Femur (tissue), 1 donor: ENCODE data around the gene TPST1.
"Not testable (repeated sequence)": the region's sequence is repeated elsewhere in the genome, so short reads cannot be mapped to it uniquely, and the experiment has no call there.

Experiments used
- DNase-seq: peaks from one replicate; pipeline ENCODE4 v3.0.0-alpha.2; 2017

The TPST1 gene

DNA sequence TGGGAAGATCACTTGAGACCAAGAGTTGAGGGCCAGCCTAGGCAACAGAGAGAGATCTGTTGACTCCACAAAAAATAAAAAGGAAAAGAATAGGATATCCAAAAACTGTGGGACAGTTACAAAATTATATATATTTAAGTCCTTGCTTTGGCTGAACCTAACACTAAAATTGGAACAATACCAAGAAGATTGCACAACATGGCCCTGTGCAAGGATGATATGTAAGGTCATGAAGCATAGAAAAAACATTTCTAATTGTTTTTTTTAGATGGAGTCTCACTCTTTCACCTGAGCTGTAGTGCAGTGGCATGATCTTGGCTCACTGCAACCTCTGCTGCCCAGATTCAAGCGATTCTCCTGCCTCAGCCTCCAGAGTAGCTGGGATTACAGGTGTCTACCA lies 139.0 kb downstream of the TPST1 start:
- DNase-seq = no peak

DNA sequence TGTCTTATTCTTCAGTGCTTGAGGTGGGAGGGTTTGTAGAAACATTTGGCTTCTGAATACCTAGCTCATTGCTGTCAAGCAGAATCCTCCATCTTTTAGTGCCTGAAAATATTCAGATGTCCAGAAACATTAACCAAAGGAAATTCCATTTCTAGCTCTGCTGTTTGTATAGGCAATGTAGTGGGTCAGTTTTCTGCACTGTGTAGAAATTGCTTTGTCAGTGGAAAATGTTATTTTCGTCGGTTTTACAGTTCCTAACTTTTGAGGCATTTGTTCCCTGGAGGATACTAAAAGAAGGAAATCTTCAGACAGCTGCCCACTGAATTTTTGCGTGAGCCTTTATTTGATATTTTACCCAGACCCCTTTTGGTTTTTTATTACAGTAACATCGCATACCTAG lies 143.4 kb downstream of the TPST1 start:
- no peak for DNase-seq

GRCh38 chr7:66348959-66349358 lies 143.8 kb downstream of the TPST1 start:
- DNase-seq = no peak

- no peak for DNase-seq
Observed at GRCh38 chr7:66352071-66352470, 146.9 kb downstream of the TPST1 start.

DNA sequence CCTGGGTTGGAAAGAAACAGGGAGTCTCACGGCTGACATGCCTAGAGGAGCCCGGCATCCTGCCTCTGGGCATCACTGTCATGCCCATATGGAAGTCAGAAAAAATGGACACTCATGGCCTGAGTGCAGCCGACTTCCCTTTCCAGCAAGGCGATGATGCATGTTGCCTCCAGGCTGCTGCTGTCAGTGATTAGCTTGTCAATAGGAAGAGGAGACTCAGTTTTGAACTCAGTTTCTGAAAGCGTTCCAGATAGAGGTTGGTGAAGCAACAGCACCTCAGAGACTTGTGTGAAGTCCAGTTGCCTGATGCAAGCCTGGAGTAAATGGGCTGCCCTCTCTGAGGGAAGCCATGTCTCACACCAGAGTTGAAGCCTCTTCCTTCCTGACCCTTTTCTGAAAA lies 148.4 kb downstream of the TPST1 start:
- no peak for DNase-seq

GRCh38 chr7:66355756-66356155 lies 150.6 kb downstream of the TPST1 start:
- DNase-seq = no peak

DNA sequence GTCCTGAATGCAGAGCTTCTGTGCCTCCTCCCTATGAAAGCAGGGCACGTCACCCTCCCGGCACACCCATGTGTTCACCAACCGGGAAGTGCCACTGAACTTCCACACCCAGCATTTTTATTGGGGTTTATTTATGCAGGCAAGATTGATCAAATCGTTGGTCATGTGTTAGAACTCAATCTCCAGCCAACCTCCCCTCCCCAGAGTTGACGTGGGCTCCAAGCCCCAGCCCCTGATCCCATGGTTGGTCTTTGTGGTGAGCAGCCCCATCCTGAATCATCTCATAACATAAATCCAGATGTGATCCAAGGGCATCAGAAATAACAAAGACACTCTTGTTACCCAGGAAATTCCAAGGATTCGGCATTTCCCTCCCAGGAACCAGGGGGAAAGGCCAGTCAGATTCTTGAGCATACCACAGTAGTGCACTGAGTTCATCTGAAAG lies 151.2 kb downstream of the TPST1 start:
- DNase-seq = no peak

GRCh38 chr7:66357087-66357486 lies 152.0 kb downstream of the TPST1 start:
- DNase-seq = no peak

GRCh38 chr7:66359656-66360211 lies 154.6 kb downstream of the TPST1 start:
- peak; percentile 46 for DNase-seq

DNA sequence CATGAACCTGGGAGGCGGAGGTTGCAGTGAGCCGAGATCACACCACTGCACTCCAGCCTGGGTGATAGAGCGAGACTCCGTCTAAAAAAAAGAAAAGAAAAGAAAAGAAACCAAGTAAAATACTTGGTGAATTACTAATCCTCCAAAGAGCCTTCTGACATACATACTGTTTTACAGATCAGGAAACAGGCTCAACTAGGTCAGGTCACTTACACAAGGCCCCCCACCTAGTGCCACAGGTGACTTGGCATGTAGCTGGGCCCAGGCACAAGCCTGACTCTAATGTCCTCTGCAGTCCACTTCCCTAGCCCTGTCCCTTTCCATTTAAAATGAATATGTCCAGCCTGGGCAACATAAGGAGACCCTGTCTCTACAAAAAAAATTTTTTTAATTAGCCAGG lies 157.0 kb downstream of the TPST1 start:
- DNase-seq = no peak

- DNase-seq = no peak
Observed at GRCh38 chr7:66363635-66364034, 158.5 kb downstream of the TPST1 start.

GRCh38 chr7:66365031-66365430 lies 159.9 kb downstream of the TPST1 start:
- not testable (repeated sequence) for DNase-seq

GRCh38 chr7:66371096-66371824 lies 166.1 kb downstream of the TPST1 start:
- no peak for DNase-seq

- DNase-seq = not testable (repeated sequence)
Observed at GRCh38 chr7:66374141-66374840, 169.2 kb downstream of the TPST1 start.

DNA sequence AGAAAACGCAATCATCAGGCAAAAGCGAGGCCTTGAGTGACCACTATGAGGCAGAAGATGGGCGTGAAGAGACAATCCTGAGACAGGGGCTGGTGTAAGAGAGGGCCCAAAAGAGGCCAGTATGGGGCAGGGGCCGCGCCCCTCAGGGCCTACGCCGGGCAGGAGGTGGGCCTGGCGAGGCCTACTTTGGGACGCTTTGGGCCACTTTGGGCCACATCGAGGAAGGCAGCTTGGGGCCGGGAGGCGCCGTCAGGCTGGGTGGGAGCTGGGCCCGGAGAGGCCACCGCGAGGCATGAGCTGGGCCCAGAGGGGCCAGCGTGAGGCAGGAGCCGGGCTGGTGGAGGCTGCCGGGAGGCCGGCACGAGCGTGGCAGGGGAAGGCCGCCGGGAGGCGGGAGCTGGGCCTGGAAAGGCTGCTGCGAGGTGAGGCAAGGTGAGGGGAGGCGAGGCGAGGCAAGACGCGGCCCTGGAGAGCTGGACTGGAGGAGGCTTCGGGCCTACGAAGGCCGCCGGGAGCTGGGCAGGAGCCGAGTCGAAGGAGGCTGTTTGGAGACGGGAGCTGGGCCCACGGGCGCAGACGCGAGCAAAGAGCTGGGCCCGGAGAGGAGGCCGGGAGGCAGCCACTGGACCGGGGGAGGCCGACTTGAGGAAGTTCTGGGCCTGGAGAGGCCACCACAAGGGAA lies 171.3 kb downstream of the TPST1 start:
- DNase-seq = no peak

GRCh38 chr7:66377045-66377444 lies 171.9 kb downstream of the TPST1 start:
- DNase-seq = no peak

GRCh38 chr7:66377714-66378113 lies 172.6 kb downstream of the TPST1 start:
- no peak for DNase-seq

DNA sequence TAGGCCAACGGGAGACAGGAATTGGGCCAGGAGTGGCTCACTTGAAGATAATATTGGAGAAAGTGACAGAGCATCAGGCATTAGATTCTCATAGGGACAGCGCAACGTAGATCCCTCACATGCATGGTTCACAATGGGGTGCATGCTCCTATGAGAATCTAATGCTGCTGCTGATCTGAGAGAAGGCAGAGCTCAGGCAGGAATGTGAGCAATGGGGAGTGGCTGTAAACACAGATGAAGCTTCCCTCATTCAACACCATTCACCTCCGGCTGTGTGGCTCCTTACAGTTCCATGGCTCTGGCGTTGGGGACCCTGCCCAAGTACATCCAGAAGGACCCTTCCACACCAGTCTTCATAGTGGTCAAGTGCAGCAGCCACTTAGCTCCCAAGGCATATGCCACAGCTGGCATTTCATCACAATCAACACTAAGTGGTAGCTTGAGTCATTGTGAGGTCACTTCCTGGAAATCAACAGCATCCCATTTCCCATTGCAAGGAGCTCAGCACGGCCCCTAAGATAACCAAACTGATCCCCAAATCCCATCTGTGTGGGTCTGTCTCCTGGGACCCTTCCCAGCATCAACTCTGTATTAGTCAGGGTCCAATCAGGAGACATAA lies 174.5 kb downstream of the TPST1 start:
- no peak for DNase-seq

DNA sequence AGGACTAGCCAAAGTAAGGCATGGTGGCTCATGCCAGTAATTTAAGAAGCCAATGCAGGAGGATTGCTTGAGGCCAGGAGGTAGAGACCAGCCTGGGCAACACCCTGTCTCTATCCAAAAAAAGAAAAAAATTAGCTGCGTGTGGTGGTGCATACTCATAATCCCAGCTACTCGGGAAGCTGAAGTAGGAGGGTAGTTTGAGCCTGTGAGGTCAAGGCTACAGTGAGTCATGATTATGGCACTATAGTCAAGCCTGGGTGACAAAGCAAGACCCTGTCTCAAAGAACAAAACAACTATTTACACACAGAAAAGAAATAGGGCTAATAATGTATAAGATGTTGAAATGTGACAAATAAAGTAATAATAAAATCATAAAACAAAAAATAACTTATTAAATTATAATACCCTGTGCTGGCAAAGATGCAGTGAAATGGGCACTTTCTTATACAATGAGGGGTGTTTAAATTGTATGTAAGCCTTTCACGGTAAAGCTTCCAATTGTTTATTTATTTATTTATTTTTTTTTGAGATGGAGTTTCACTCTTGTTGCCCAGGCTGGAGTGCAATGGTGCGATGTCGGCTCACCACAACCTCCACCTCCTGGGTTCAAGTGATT lies 175.2 kb downstream of the TPST1 start:
- no peak for DNase-seq

DNA sequence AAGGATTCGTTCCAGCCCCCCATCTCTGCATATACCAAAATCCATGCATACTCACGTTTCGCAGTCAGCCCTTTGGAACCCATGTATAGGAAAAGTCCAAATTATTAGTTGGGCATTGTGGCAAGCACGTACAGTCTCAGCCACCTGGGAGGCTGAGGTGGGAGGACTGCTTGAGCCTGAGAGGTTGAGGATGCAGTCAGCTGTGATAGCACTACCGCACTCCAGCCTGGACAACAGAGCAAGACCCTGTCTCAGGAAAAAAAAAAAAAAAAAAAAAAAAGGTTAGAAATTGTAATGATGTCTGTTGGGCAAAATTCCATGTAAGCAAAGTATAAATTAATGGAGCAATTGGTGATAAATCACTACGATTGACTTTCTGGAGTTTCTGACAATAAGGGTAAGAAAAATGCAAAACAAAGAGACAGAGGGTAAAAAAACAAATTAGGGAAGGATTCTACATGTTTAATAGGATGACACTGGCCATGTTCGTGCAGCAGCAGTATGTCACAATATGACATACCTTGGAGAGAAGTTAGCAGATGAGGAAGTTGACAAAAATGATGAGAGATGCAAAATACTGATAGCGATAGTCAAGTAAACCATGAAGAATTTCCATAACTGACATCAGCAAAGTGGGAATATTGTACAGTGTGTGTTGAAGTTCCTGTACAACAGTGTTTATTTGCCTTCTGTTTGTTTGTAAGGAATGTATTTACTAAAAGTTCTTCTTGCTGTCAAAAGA lies 177.2 kb downstream of the TPST1 start:
- not testable (repeated sequence) for DNase-seq

- not testable (repeated sequence) for DNase-seq
Observed at GRCh38 chr7:66385191-66385905, 180.2 kb downstream of the TPST1 start.
